ENCODE data around the gene FDPS.

FDPS gene

DNA sequence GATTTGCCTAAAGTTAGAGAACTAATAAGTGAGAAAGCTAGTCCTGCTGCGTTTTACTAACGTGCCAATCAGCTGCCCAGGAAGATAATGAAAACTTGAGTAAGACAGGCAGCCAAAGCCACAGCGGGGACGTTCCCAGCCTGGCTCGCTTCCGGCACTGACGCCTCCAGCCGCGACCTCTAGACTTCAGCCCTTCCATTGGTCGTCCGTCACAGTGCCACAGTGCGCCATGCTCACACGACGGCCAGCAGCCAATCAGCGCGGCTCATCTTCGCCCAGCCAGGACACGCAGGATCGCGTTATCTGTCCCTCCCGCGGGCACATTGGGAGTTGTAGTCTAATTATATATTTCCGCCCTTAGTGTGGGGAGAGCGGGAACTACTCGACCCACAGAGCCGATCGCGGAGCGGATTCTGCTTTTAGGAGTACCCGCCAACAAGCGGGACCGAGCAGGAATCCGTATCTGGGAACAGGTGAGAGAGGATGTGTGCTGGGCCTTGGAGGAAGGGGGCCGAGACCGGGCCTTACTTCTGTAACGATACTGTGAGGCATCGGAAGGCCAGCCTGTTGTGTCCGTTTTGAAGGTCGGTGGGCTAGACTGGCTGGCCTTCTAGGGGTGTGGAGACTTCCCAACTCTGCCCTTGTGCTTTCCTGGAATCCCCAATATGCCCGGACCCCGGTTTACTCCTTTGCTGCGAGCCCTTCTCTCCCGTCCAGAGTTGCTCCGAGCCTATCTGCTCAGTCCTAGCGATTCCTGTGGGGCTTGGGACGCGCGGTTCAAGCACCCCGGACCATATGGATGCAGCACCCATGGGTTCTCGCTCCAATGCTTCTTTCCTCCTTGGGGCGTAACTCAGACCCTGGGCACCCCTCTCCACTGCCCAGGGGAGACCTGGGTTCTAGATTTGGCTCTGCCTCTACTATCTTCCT lies at the start of gene FDPS:
TSS of gene FDPS (plus strand) at position 374 of the 930 bp plus-strand sequence. CDS start 924 bp downstream, outside the sequence.
- peak; percentile 98 for DNase-seq

DNA sequence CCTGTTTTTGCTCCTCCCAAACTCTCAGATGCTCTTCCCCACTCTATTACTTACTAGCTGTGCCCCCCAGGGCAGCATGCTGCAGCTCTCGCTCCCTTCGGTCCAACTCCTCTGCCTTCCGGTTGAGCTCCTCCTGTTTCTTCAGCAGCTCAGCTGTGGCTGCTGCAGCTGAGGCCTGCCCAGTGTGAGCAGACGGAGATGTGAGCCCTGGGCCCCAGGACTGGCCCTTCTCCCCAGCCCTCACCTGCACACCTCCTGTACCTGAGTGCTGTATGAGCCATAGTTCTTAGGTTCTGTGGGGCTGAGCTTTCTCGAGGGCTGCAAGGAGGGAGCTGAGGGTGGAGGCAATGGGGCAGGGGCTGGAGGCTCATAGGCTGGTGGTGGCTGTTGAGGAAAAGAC lies 48.4 kb upstream of the FDPS start:
- DNase-seq, result no peak

DNA sequence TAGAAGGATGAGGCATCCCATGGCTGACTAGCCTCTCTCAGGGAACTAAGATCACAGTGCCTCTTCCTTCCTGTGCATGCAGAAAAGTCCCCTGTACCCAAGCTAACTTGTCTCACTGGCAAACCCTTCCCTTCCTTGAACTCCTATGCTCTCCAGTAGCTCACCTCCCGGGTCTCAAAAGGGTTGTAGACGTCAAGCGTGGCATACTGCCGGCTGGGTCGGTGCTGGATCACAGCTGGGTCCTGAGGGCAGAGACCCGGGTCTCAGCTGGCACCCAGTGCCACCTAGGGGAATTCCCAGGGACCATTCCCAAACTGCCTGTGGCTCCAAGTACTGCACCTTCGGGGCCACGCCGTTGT lies 47.2 kb upstream of the FDPS start:
- no peak for DNase-seq

DNA sequence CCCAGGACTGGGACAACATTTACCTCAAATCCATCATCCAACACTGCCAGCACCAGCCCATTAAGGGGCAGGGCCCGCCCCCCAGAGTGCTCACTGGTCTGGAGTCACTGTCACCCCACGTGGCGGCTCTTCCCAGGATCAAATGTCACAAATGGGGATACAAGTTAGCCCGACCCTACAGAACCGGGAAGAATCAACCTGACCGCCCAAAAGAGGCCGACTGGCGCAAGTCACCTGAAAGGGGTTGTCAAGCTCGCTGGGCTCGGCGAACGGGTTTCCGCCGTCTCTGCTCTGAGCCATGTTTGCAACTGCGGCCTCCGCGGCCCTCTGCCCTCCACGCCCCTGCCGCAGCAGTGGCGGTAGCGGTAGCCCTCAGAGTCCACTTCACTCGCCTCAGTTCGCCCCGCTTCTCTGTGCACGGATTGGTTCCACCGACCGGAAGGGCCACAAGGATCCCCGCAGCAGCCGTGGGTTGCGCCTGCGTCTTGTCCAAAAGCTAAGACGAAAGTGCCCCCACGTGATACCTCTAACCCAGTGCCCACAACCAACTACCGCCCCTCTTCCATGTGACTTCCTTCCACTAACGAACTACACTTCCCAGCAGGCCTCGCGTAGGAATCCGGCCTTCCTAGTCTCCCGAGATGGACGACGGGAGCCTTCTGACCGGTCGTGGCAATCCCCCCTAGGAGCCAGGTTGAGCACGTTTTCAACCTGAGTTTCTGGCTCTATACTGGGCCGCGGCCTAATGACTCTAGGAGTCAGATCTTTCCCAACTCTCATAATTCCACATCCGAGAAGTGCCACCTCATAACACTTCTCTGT lies 46.6 kb upstream of the FDPS start, which contains the start of gene SCAMP3:
TSS of gene SCAMP3 (minus strand) at position 509 of the 822 bp plus-strand sequence. CDS start at position 300, 209 bp downstream.
- peak; percentile 91 for DNase-seq

DNA sequence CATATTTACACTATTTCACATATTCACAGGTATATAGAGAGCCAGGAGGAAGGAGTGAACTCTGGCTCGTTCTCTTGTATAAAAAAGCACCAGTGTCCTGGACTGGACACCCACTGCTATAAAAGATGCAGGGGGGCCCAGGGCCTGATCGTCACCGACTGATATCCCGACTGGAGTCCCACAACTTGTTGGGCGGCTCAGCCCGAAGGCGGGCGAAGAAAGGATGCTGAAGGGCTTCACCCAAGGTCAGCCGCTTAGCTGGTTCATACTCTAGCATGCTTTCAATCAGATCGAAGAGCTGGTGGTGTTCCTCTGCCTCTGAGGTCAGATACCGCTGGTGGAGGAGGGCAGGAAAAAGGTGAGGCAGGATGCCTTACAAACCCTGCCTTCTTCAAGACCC lies 45.6 kb upstream of the FDPS start:
- no peak for DNase-seq

DNA sequence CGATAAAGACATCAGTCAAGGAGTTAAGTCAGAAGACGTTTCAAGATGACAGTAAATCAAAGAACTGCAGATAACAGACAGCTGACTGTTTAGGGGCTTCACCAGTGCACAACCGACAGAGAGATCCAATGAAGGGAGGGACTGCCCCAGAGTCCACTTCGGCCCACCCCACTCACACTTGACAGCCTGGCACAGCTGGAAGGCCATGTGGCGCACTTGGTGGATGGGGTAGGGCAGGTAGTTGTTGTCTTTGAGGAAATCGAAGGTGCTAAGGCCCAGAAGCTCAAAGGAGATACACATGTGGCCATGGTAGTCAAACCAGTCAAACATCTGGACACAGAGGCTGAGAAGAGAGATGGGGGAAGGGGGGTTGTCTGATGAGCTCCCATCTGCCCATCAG lies 42.1 kb upstream of the FDPS start:
- DNase-seq, result no peak

DNA sequence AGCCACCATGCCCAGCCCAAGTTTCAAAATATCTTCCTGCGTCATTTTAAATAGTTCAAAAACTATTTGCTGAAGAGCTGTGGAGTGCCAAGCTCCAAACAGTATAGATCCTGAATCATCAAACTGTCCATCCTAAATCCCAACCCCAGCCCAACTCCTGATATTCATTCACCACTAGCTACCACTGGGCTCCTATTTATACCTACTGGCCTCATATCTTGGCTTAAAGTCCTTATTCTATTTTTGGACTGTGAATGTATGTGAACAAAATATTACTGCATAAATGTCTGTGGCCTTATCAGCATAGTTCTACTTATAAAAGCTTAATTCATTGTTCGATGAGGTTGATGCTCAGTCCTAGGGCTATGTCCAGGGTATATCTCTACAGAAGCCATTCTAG lies 41.3 kb upstream of the FDPS start:
- DNase-seq, result no peak

DNA sequence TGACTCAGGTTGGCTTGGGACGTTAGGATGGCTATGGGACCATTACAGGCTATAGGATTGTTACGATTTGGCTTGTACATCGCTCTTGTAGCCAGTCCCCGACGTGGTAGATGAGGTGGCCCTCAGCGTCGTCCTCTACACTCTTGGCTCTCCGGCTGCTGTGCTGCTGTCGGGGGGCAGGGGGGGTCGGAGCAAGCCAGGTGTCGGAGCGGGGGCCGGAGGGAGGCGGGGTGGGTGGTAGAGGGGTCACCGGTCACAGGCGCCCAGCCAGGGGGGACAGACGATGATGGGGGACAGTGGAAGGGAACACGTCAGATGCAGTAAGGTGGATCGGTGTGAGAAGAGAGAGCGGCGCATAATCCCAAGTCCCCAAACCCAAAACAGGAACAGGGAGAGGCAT lies 40.0 kb upstream of the FDPS start:
- no peak for DNase-seq

DNA sequence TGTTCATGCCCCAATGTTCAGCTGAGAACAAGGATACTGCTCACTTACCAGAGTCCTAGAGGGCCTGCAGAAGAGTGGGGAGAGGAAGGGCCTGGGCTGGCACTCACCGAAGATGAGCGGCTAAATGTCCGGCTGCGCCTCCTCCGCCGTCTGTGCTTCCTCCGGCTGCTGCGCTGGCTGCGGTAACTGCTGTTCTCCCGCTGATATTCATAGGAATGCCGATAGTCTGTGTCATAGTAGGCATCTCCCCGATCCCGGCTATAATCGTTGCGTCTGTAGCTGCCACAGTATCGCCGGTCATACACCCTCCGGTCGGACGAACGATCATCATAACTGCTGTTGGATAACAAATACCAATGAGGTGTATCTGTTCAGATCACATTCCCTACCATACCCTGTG lies 39.3 kb upstream of the FDPS start:
- no peak for DNase-seq

DNA sequence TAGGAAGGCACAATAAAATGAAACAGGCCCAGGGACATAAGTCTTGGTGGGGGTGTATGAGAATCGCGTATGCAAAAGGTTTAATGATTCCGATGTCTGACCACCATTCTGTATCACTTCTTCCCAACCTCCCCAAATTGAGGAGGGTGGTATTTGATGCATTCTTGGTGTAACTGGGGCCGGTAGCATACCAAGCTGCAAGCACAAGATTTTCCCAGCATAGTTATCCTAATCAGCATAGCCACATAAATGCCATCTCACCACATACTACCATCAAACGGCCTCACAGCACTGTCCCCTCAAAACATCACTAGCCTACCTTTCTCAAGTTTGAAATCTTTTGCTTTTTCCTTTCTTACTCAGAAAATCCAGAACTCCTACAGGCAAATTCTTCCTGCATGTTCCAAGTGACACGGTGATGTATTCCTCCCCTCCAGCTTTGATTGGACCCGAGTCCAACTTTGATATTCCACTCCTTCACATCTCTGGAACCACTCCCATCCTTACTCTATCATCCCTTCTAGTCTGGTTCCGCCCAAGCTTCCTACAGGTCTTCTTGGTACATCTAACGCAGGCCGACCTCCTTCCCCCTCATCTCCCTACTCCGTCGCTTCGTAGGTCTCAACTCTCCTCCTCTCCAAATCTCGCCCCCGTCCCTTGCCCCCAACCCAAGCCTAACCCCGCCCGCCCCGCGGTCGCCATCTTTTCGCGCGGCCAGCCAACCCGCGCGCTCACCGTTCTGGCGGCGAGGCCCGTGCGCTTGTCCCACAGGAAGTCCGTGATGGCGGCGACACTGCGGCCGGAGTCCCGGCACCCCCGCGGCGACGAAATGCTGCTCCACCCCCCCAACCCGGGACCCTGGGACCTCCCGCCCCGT lies 36.0 kb upstream of the FDPS start:
- no peak for DNase-seq

DNA sequence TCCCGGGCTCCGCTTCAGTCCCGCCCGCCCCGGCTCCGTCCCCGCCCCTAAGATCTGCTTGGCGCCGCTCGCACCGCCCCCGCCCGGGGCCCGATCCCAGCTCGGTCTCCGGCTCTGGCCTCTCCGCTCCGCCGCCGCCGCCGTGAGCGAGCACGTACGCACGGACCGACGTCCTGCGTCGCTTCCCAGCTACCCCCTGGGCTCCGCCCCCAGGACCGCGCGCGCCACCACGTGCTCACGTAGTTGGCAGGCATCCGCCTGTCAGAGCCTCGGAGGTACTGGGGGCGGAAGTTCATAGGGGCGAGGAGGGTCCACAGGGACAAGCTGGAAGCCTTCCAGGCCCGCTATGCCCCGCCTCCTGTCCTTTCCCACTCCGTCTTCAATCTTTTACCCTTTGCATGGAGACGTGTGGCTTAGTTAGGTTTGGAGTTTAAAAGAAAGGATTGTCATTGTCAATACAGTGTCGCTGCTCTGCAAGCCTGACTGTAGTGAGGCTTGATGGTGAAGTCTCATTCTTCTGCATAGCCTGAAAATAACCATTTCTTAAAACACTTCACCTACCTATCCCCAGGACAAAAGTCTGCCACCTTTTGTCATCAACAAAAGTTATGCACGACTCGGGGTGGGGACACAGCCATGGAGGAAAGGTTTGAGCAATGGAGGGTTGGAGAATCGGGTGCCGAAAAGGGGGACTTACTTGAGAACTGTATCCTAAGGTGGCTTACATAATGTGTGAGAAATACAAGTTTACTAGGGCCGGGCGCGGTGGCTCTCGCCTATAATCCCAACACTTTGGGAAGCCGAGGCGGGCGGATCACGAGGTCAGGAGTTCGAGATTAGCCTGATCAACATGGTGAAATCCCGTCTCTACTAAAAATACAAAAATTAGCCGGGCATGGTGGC lies 35.1 kb upstream of the FDPS start, which contains the start of gene CLK2:
TSS of gene CLK2 (minus strand) at position 162 of the 903 bp plus-strand sequence. CDS start 2,527 bp downstream, outside the sequence.
- peak; percentile 90 for DNase-seq

DNA sequence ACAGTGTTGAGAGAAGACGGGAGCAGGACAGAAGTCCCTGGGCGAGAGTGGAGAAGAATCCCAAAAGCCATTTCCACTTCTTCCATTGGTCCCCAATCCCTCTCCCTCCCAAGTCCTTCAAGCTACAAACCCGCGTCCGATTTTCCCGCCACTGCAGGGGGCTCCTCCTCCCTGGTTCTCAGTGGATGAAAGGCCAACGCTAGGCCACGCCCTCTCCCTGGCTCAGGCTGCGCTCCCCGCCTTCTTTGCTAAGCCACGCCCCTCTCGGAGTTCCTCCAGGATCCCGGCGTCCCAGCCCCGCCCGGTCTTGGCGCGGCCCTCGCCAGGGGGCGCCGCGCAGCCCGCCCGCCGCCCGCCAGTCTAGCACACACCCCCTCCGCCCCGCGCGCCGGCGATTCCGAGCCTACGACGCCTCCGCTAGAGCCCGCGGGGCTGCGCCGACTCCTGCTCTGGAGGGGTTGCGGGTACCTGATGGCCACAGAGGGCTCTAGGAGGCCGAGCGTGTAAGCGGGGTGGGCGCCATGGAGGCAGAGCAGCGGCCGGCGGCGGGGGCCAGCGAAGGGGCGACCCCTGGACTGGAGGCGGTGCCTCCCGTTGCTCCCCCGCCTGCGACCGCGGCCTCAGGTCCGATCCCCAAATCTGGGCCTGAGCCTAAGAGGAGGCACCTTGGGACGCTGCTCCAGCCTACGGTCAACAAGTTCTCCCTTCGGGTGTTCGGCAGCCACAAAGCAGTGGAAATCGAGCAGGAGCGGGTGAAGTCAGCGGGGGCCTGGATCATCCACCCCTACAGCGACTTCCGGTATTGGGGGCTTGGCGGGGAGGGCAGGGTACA lies 31.4 kb upstream of the FDPS start, which contains the start of gene HCN3:
TSS of gene HCN3 (plus strand) at position 394 of the 832 bp plus-strand sequence. CDS start at position 522, 128 bp downstream.
- DNase-seq, result peak; percentile 93

DNA sequence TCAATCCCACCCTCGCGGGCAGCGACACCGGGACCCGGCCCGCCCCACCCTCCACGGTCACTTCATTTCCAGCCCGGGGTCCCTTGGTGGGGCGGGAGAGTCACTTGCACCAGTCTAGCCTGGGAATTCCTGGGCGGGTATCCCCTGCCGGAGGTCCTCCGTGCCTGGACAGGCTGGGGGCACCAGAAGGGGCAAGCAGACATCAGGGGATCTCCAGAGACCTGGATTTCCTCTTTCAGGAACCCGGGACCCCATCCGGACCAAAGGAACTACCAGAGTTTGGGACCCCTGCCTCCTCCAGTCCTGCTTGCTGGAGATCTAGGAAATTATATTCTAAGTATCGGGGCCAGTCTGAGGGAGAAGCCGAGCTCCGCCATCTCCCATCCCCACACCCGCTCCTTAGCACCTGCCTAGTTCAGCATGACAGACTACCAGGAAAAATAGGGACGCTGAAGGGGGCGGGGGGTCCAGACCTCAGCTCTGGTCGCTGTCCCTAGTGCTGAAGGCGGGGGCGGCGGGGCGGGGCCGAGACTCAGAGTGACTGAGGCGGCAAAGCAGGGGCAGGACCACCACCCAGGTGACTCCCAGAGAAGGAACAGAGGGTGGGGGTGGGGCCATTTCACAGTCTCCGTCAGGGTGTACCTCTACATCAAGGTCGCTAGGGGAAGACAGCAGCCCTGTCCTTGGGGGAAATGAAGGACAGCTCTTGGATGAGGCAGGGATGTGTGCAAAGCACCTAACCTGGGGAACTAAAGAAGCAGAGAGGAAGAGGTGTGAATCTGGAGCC lies 30.6 kb upstream of the FDPS start:
- peak; percentile 60 for DNase-seq

DNA sequence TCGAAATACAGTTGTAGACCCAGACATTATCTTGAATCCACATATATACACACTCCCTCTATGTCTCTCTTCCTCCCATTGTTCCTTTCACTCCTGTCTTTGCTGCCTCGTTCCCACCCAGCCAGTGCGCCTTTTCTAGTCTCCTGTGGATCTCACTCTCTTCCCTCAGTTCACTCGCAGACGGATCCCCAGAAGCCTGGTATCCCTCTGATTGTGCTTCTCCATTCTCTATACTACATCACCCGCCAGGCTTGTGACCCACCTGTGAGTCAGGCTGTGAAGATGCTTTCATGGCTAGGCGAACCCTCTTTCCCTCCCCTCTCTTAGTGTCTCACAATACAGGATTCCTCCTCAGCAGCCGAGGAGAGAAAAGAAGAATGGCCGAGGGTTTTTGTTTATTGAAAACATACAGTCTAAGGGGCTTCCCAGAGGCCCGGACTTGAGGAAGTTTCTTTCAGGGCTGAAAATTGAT lies 29.9 kb upstream of the FDPS start:
- DNase-seq, result no peak

DNA sequence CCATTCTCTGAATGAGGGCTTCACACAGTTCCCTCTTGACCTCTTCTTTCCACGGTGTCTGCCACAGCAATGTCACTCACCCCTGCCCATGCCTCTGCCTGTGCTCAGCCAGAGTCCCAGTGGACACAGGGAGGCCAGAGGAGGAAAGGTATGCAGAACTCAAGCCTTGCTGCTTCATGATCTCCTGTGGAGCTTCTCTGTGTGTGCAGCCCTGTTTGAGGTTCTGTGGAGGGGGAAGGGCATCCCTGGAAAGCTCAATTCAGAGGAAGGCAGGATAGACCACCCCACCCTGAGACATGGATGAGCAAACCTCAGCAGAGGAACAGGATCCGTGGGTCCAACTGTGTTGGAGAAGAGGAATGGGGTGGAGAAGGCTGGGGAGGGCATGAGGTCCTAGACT lies 29.4 kb upstream of the FDPS start:
- no peak for DNase-seq

DNA sequence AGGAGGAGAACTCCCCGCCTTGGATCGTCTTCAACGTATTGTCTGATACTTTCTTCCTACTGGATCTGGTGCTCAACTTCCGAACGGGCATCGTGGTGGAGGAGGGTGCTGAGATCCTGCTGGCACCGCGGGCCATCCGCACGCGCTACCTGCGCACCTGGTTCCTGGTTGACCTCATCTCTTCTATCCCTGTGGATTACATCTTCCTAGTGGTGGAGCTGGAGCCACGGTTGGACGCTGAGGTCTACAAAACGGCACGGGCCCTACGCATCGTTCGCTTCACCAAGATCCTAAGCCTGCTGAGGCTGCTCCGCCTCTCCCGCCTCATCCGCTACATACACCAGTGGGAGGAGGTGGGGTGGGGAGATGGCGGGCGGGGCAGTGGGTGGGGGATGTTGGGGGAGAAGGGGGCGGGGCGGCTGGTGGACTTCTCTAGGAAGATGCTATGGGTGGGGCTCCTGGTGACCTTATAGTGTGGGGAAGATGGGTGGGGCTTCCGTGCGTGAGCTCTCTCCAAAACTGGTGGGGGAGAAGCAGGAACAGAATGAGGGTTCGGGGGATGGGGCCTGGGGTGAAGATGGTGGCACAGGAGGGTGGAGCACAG lies 26.1 kb upstream of the FDPS start:
- no peak for DNase-seq

DNA sequence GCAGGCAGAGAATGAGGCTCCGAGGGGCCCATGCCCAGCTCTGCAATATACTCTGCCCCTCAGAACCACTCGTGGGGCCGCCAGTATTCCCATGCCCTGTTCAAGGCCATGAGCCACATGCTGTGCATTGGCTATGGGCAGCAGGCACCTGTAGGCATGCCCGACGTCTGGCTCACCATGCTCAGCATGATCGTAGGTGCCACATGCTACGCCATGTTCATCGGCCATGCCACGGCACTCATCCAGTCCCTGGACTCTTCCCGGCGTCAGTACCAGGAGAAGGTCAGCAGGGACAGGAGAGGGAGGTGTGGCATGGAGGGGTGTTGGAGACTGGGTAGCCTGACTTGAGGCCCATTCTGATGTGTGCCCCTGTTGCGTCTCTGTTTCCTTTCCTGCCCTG lies 24.2 kb upstream of the FDPS start:
- no peak for DNase-seq

DNA sequence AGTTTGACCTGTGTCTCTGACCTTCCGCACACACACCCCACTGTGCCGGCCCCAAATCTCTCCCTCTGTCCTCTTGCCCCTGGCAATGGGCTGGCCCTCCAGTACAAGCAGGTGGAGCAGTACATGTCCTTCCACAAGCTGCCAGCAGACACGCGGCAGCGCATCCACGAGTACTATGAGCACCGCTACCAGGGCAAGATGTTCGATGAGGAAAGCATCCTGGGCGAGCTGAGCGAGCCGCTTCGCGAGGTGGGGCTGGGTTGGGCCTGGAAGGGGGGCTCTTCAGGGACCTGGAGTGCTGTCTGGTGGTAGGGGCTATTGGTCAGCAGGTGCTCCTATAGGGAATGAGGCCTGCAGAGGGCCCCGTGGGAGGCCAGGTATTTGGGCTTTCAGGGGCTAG lies 23.6 kb upstream of the FDPS start:
- no peak for DNase-seq

DNA sequence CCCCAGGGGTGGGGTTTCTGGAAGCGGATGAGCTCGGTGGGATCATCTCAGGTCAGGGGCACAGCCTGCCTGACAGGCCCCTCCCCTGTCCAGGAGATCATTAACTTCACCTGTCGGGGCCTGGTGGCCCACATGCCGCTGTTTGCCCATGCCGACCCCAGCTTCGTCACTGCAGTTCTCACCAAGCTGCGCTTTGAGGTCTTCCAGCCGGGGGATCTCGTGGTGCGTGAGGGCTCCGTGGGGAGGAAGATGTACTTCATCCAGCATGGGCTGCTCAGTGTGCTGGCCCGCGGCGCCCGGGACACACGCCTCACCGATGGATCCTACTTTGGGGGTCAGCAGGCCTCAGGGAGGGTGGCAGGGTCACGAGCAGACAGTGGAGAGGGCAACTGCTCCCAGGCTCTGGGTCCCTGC lies 23.0 kb upstream of the FDPS start:
- no peak for DNase-seq

All from CD4-positive, alpha-beta T cell treated with Interleukin-4 for 4 hours (primary cell).